Ovary (tissue), 9 donors: ENCODE results near the gene TBC1D22B. TPM values are rescaled to one million over a fixed set of nuclear protein-coding genes. Genes with fewer than 3 reads are reported as not detected.

ENCODE experiments used
- DNase-seq, 5 donors: peaks; one replicate each; pipeline ENCODE4 v3.0.0-alpha.2; 2019 to 2020
- H3K27ac ChIP-seq, 2 donors: fragments of 200-600 bp; one replicate each; pipeline versions ENCODE4 v1.5.1 to v1.8.0; 2019 to 2022
- H3K27me3 ChIP-seq: fragments of 200-600 bp; one replicate; pipeline ENCODE4 v1.8.0; 2022
- H3K36me3 ChIP-seq: fragments of 200-600 bp; sonication (generic); one replicate; pipeline ENCODE4 v1.5.1; 2019
- H3K4me1 ChIP-seq: one replicate; pipeline ENCODE4 v1.8.1; 2013; ENCODE audit warnings: mild to moderate bottlenecking, moderate library complexity; ENCODE audit not compliant: insufficient read depth
- H3K4me3 ChIP-seq: fragments of 200-600 bp; sonication (generic); one replicate; pipeline ENCODE4 v1.5.1; 2017
- H3K9me3 ChIP-seq, 2 donors: fragments of 200-600 bp in 1 of 2; sonication (generic) in 1 of 2; one replicate each; pipeline versions ENCODE4 v1.5.1 to v1.8.1; 2013 to 2019; ENCODE audit warnings: mild to moderate bottlenecking in 1 of 2, moderate library complexity in 1 of 2
- CTCF ChIP-seq, 3 donors: fragments of 450-650 bp in 2 of 3; fragments of 200-600 bp in 1 of 3; IDR thresholded peaks; one replicate each; pipeline versions ENCODE4 v1.5.1 to v1.8.0; 2016 to 2022; ENCODE audit warnings: antibody characterized with exemption in 3 of 3, mild to moderate bottlenecking in 1 of 3
- EP300 ChIP-seq: sonication (generic); formaldehyde crosslinking; IDR thresholded peaks from one replicate; pipeline ENCODE4 v1.6.1; 2017; ENCODE audit warnings: antibody characterized with exemption
- POLR2A ChIP-seq: fragments of 450-650 bp; IDR thresholded peaks from one replicate; pipeline ENCODE4 v1.6.1; 2017; ENCODE audit warnings: antibody characterized with exemption, mild to moderate bottlenecking, moderate library complexity
- WGBS, 3 donors: extraction: QIAGEN DNeasy Blood & Tissue Kit in 1 of 3; methylation state at CpG; one replicate each; pipeline versions ENCODE4 v1.1.5 to v1.1.7; 2013 to 2017; 5-methylcytosine and 5-hydroxymethylcytosine counted together
- intact Hi-C, 4 donors: fragments of 100-400 bp; cut with DNase I; formaldehyde crosslinking; loops; one replicate each; pipeline versions ENCODE4 v1.11.0 to v1.15.1; 2022 to 2023
- polyA plus RNA-seq, 2 donors: library from polyadenylated mRNA; stranded (reverse); fragments of 200-250 nt in 1 of 2; fragments of 350-450 nt in 1 of 2; fragmentation: Illumina TruSeq in 1 of 2; extraction: RNeasy Lipid Tissue Mini Kit (QIAGEN cat#74804) in 1 of 2; gene quantifications; one replicate each; pipeline ENCODE4 v1.2.3, GENCODE V29; 2013 to 2014
- total RNA-seq, 7 donors: library from RNA; depleted of rRNA in 2 of 7; stranded (reverse); fragments of >200 nt in 2 of 7; fragmentation: NEBNext Ultra II Directional in 3 of 7; extraction: Animal tissue kit (Norgen Biotek cat#: 25700) in 3 of 7; gene quantifications; one replicate each; pipeline versions ENCODE4 v1.1.0 to v1.2.4, GENCODE V29; 2016 to 2023
- donor health status: DM: no; HTN: no; CAD: no; lungs with moderate emphysema.
- donor health status: DM: no; HTN: no; CAD: no.
- donor health status: Bipolar disorder and iron deficiency.
- donor health status: DM: yes; HTN: yes; CAD: no.
- donor health status: DM: no; HTN: no; CAD: no.
- donor health status: DM: yes; HTN: yes; CAD: no.

TBC1D22B gene
- total and polyA plus RNA-seq, 9 donors = 7.4 to 17.7 (median 12.8) TPM

GRCh38 chr6:37273690-37274089, 16.1 kb downstream of the TBC1D22B start:
- WGBS, 3 donors = 55 to 70% (median 64%) methylated on average over 3 of the region's 3 CpGs
- Histone ChIP-seq H3K9me3 (no peaks in the 10 kb centered on the region), H3K4me3 (no peak overlapping the region), H3K27ac (no peak overlapping the region), H3K36me3 (no peaks in the 10 kb centered on the region), H3K27me3 (no peaks in the 10 kb centered on the region), H3K4me1 (no peaks in the 10 kb centered on the region)
- intact Hi-C loops = no loop called here
- no peak for DNase-seq
- no peak for TF ChIP-seq POLR2A
- no peak for TF ChIP-seq CTCF (IDR thresholded peaks at IDR 0.05)
- TF ChIP-seq EP300 = no peak

GRCh38 chr6:37275350-37275749, 17.8 kb downstream of the TBC1D22B start:
- 87 to 100% (median 91%) methylated on average over 1 of the region's 1 CpG for WGBS, 3 donors
- TF ChIP-seq EP300 (no peak), CTCF (IDR thresholded peaks at IDR 0.05) (no peak), POLR2A (no peak)
- Histone ChIP-seq H3K4me3 (no peak overlapping the region), H3K27ac (no peak overlapping the region), H3K9me3 (no peaks in the 10 kb centered on the region), H3K4me1 (peaks cover 2% of the 10 kb centered on the region), H3K27me3 (no peaks in the 10 kb centered on the region), H3K36me3 (no peaks in the 10 kb centered on the region)
- no peak for DNase-seq
- intact Hi-C loops = no loop called here

- H3K36me3 ChIP-seq = no peaks in the 10 kb centered on the region
- intact Hi-C loops = no loop called here
- no peak overlapping the region for H3K27ac ChIP-seq
- H3K4me1 ChIP-seq = peaks cover 4% of the 10 kb centered on the region
- DNase-seq = no peak
- TF ChIP-seq POLR2A = no peak
- no peak for TF ChIP-seq CTCF (IDR thresholded peaks at IDR 0.05)
- no peak for TF ChIP-seq EP300
- 91 to 96% (median 93%) methylated on average over 6 of the region's 6 CpGs for WGBS, 3 donors
- H3K4me3 ChIP-seq = no peak overlapping the region
- no peaks in the 10 kb centered on the region for H3K27me3 ChIP-seq
- H3K9me3 ChIP-seq = no peaks in the 10 kb centered on the region
Measured at GRCh38 chr6:37277001-37277409, 19.4 kb downstream of the TBC1D22B start.

- no peaks in the 10 kb centered on the region for H3K27me3 ChIP-seq
- no peaks in the 10 kb centered on the region for H3K9me3 ChIP-seq
- H3K4me1 ChIP-seq = peaks cover 9% of the 10 kb centered on the region
- no peak for DNase-seq
- no peak overlapping the region for H3K4me3 ChIP-seq
- WGBS, 3 donors = 91 to 93% (median 92%) methylated on average over 9 of the region's 9 CpGs
- intact Hi-C loops = no loop called here
- no peak overlapping the region for H3K27ac ChIP-seq
- H3K36me3 ChIP-seq = no peaks in the 10 kb centered on the region
- TF ChIP-seq CTCF (IDR thresholded peaks at IDR 0.05) = no peak
- no peak for TF ChIP-seq EP300
- no peak for TF ChIP-seq POLR2A
Measured at GRCh38 chr6:37279366-37280134, 22.0 kb downstream of the TBC1D22B start.
